Activated CD4-positive, alpha-beta T cell treated with anti-CD3 and anti-CD28 coated beads, Interleukin-10, Interleukin-2, amounts not matched to agents 100 ng/mL and 50 ng/mL, durations not matched to agents 16 hours and 8 hours (primary cell): ENCODE measurements around the gene RNU1-3.
"Not testable (repeated sequence)": the region's sequence is repeated elsewhere in the genome, so short reads cannot be mapped to it uniquely, and the experiment has no call there.

Source experiments
- DNase-seq: peaks from one replicate; pipeline ENCODE4 v3.0.0-alpha.2; 2020

RNU1-3 gene

GRCh38 chr1:16666502-16667413 lies at the start of gene RNU1-3:
RNU1-3 (minus strand) TSS chr1:16666948.
- DNase-seq = not testable (repeated sequence)

GRCh38 chr1:16713480-16713879 lies 46.7 kb upstream of the RNU1-3 start:
- not testable (repeated sequence) for DNase-seq

GRCh38 chr1:16712984-16713383 lies 46.2 kb upstream of the RNU1-3 start:
- DNase-seq = not testable (repeated sequence)

- not testable (repeated sequence) for DNase-seq
These were observed 45.8 kb upstream of the RNU1-3 start for GRCh38 chr1:16712582-16712981.

- DNase-seq = not testable (repeated sequence)
These were observed 45.4 kb upstream of the RNU1-3 start for GRCh38 chr1:16712131-16712530.

GRCh38 chr1:16710618-16711017 lies 43.9 kb upstream of the RNU1-3 start:
- not testable (repeated sequence) for DNase-seq

- DNase-seq = not testable (repeated sequence)
These were observed 42.9 kb upstream of the RNU1-3 start for GRCh38 chr1:16709659-16710087.

- DNase-seq = not testable (repeated sequence)
These were observed 42.0 kb upstream of the RNU1-3 start for GRCh38 chr1:16708704-16709103.

GRCh38 chr1:16707130-16708093 lies 40.7 kb upstream of the RNU1-3 start:
- DNase-seq = not testable (repeated sequence)

- not testable (repeated sequence) for DNase-seq
These were observed 39.6 kb upstream of the RNU1-3 start for GRCh38 chr1:16706302-16706701.

- not testable (repeated sequence) for DNase-seq
These were observed 37.9 kb upstream of the RNU1-3 start for GRCh38 chr1:16704502-16705100.

- DNase-seq = not testable (repeated sequence)
These were observed 37.3 kb upstream of the RNU1-3 start for GRCh38 chr1:16704076-16704475.

GRCh38 chr1:16703602-16704001 lies 36.9 kb upstream of the RNU1-3 start:
- DNase-seq = not testable (repeated sequence)

GRCh38 chr1:16703141-16703540 lies 36.4 kb upstream of the RNU1-3 start:
- not testable (repeated sequence) for DNase-seq

GRCh38 chr1:16702280-16702679 lies 35.5 kb upstream of the RNU1-3 start:
- not testable (repeated sequence) for DNase-seq

GRCh38 chr1:16701189-16701588 lies 34.4 kb upstream of the RNU1-3 start:
- DNase-seq = not testable (repeated sequence)

- DNase-seq = not testable (repeated sequence)
These were observed 33.6 kb upstream of the RNU1-3 start for GRCh38 chr1:16700138-16700895.

- DNase-seq = not testable (repeated sequence)
These were observed 32.7 kb upstream of the RNU1-3 start for GRCh38 chr1:16699440-16699839.

- DNase-seq = not testable (repeated sequence)
These were observed 30.4 kb upstream of the RNU1-3 start for GRCh38 chr1:16697152-16697551.

GRCh38 chr1:16696507-16697150 lies 29.9 kb upstream of the RNU1-3 start:
- not testable (repeated sequence) for DNase-seq

- not testable (repeated sequence) for DNase-seq
These were observed 27.6 kb upstream of the RNU1-3 start for GRCh38 chr1:16694308-16694702.
